PC-3 (cell line): ENCODE measurements around the gene LRRC8C. TPM values are rescaled to one million over a fixed set of nuclear protein-coding genes. Genes with fewer than 3 reads are reported as not detected.

Experiments
- ATAC-seq: fragments of 200-7000 bp; cut with Tn5 transposase; 2 replicates; pipeline ENCODE4 v1.9.1; 2020; ENCODE audit warnings: mild to moderate bottlenecking, moderate library complexity
- BruUV-seq: library from RNA; stranded (reverse); fragments of 400-500 nt; replicated peaks from 2 replicates; lab custom pipeline; 2021; lab: Mats Ljungman, UMichigan
- CTCF ChIA-PET: fragments of 300-600 bp; sonication (Branson Sonifier 250); formaldehyde crosslinking; loops from one replicate; lab custom pipeline; 2022; ENCODE audit warnings: antibody characterized with exemption; lab: Charles Lee
- POLR2A ChIA-PET: fragments of 300-600 bp; sonication (Branson Sonifier 250); formaldehyde crosslinking; loops from one replicate; lab custom pipeline; 2022; ENCODE audit warnings: antibody characterized with exemption; ENCODE audit not compliant: unreplicated experiment; lab: Charles Lee
- DNase-seq: peaks from one replicate; pipeline ENCODE4 v3.0.0-alpha.2; 2015
- H2AFZ ChIP-seq: fragments of 300-600 bp; sonication (generic); 2 replicates; pipeline ENCODE4 v1.6.0; 2016; ENCODE audit warnings: antibody characterized with exemption, low read length
- H3F3A ChIP-seq: fragments of 300-600 bp; sonication (generic); one replicate; pipeline ENCODE4 v1.6.0; 2017; ENCODE audit warnings: antibody characterized with exemption, low read length, control low read depth, mild to moderate bottlenecking; ENCODE audit not compliant: unreplicated experiment
- H3K27ac ChIP-seq: fragments of 300-600 bp; sonication (generic); 2 replicates; pipeline ENCODE4 v1.5.1; 2016; ENCODE audit warnings: mild to moderate bottlenecking, low read length
- H3K27me3 ChIP-seq: fragments of 300-600 bp; sonication (generic); 2 replicates; pipeline ENCODE4 v1.6.1; 2016; ENCODE audit warnings: low read length, mixed read lengths
- H3K36me3 ChIP-seq: fragments of 300-600 bp; sonication (generic); 2 replicates; pipeline ENCODE4 v1.6.1; 2016; ENCODE audit warnings: low read depth, mixed run types, low read length, mixed read lengths
- H3K4me1 ChIP-seq: fragments of 300-600 bp; sonication (generic); 2 replicates; pipeline ENCODE4 v1.5.1; 2016; ENCODE audit warnings: low read length; ENCODE audit not compliant: insufficient read depth
- H3K4me2 ChIP-seq: fragments of 300-600 bp; sonication (generic); 2 replicates; pipeline ENCODE4 v1.6.0; 2016; ENCODE audit warnings: low read length
- H3K4me3 ChIP-seq: fragments of 300-600 bp; sonication (generic); 2 replicates; pipeline ENCODE4 v1.5.1; 2016; ENCODE audit warnings: mild to moderate bottlenecking, low read length, mixed read lengths
- H3K79me2 ChIP-seq: fragments of 300-600 bp; sonication (generic); 2 replicates; pipeline ENCODE4 v1.6.1; 2017; ENCODE audit warnings: low read length, mixed read lengths
- H3K9ac ChIP-seq: fragments of 300-600 bp; sonication (generic); 2 replicates; pipeline ENCODE4 v1.6.0; 2016; ENCODE audit warnings: mild to moderate bottlenecking, low read length
- H3K9me2 ChIP-seq: fragments of 300-600 bp; sonication (generic); replicated peaks from 2 replicates; pipeline ENCODE4 v1.6.1; 2016; ENCODE audit warnings: mixed run types, low read length, mixed read lengths
- H3K9me3 ChIP-seq: fragments of 300-600 bp; sonication (generic); 2 replicates; pipeline ENCODE4 v1.6.1; 2016; ENCODE audit warnings: low read length, mixed read lengths
- H4K20me1 ChIP-seq: fragments of 300-600 bp; sonication (generic); 2 replicates; pipeline ENCODE4 v1.6.1; 2016; ENCODE audit warnings: low read length, mixed read lengths
- EZH2 ChIP-seq: fragments of 300-600 bp; sonication (generic); IDR thresholded peaks from one replicate; pipeline ENCODE4 v1.6.1; 2017; ENCODE audit warnings: antibody characterized with exemption, mild to moderate bottlenecking, low read length; ENCODE audit not compliant: unreplicated experiment
- EZH2phosphoT487 ChIP-seq: fragments of 300-600 bp; sonication (generic); IDR thresholded peaks from 2 replicates; pipeline ENCODE4 v1.6.1; 2018; ENCODE audit warnings: mild to moderate bottlenecking, antibody characterized with exemption, low read length, borderline replicate concordance
- intact Hi-C: fragments of 100-400 bp; cut with micrococcal nuclease; formaldehyde crosslinking; loops from 2 replicates; pipeline ENCODE4 v1.9.0; 2023
- total RNA-seq: library from RNA; depleted of rRNA; stranded (reverse); fragments of >200 nt; gene quantifications from 2 replicates; pipeline ENCODE4 v1.2.3, GENCODE V29; 2014
- TF ChIP-seq, protein P1 (sequence below): fragments of 300-600 bp; sonication (generic); conservative IDR thresholded peaks from 2 replicates; pipeline ENCODE4 v1.5.1; 2017; ENCODE audit warnings: antibody characterized with exemption, low read depth, mild to moderate bottlenecking, low read length

Gene LRRC8C
- total RNA-seq, 1 experiment from 2014 or later, result 4.3 TPM

DNA sequence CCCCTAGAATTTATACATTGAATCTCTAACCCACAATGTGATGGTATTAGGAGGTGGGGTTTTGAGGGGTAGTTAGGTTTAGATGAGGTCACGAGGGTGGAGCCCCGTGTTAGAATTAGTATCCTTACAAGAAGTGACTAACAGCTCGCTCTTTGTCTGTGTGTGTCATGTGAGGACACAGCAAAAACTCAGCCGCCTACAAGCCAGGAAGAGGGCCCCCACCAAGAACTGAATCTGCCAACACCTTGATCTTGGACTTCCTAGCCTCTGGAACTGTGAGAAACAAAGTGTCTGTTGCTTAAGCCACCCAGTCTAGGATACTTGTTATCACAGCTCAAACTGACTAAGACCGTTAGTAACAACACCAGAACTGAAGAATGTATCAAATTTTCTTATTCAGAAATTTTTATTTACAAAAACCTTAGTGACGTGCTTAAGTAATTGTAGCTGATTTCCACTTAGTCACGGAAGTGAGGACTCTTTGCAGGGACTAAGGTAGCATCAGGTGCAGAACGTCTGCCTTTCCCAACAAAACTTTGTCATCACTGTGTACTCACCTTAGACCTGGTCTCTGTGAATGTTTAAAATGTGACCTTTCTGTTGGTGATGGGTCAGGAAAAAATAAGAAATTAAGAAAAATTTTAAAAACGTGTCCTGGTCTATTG, 24.5 kb upstream of the LRRC8C start:
- no peak overlapping the region for H2AFZ ChIP-seq
- H3F3A ChIP-seq, result no peaks in the 10 kb centered on the region
- H3K27me3 ChIP-seq, result no peaks in the 10 kb centered on the region
- TF ChIP-seq, protein P1, sequence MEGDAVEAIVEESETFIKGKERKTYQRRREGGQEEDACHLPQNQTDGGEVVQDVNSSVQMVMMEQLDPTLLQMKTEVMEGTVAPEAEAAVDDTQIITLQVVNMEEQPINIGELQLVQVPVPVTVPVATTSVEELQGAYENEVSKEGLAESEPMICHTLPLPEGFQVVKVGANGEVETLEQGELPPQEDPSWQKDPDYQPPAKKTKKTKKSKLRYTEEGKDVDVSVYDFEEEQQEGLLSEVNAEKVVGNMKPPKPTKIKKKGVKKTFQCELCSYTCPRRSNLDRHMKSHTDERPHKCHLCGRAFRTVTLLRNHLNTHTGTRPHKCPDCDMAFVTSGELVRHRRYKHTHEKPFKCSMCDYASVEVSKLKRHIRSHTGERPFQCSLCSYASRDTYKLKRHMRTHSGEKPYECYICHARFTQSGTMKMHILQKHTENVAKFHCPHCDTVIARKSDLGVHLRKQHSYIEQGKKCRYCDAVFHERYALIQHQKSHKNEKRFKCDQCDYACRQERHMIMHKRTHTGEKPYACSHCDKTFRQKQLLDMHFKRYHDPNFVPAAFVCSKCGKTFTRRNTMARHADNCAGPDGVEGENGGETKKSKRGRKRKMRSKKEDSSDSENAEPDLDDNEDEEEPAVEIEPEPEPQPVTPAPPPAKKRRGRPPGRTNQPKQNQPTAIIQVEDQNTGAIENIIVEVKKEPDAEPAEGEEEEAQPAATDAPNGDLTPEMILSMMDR, result no peak
- TF ChIP-seq EZH2 (no peak), EZH2phosphoT487 (no peak)
- ATAC-seq (no peak), DNase-seq (no peak)
- no peaks in the 10 kb centered on the region for H3K9me3 ChIP-seq
- H3K4me1 ChIP-seq, result peaks cover 26% of the 10 kb centered on the region
- no peaks in the 10 kb centered on the region for H3K79me2 ChIP-seq
- intact Hi-C loops, result no loop called here
- no peak overlapping the region for H3K27ac ChIP-seq
- POLR2A ChIA-PET, result no interaction called here
- no peaks in the 10 kb centered on the region for H3K9me2 ChIP-seq
- no peak overlapping the region for H3K9ac ChIP-seq
- no TSS peak for BruUV-seq
- H3K4me3 ChIP-seq, result no peak overlapping the region
- CTCF ChIA-PET, result no interaction called here
- H3K36me3 ChIP-seq, result no peaks in the 10 kb centered on the region
- no peaks in the 10 kb centered on the region for H4K20me1 ChIP-seq
- H3K4me2 ChIP-seq, result no peak overlapping the region

DNA sequence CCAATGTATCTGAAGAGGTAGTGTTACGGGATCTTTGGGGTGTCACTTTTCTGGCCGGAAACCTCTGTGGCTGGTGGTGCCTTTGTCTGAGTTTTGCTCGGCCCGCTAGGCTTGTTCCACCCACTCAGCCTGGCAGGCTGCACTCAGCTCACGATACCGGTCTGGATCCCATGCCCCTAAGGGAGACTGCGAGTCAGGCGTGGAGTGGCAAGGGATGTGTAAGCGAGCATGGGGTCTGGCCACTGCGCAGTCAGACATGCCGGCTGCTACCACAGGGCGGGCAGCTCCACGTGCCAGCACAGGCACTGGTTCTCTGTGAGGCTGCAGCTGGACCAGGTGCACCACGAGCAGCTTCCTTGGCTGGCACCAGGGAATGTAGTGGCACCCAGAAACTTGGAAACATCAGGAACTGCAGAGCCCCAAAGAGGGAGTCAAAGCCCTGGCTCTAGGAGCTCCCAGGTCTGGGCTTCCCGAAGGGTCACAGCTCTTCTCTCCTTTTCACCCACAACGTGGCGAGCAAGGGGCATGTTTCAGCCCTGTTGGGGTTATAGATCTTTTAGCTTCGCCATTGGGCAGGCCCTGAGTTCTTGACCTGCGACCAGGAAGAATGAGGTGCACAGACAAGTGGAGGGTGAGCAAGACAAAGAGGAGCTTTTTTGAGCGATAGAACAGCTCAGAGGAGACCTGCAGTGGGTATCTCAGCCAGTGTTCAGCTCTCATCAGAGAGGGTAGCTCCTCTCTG, 23.8 kb upstream of the LRRC8C start:
- no peak for DNase-seq
- no peak overlapping the region for H2AFZ ChIP-seq
- H3K27ac ChIP-seq, result no peak overlapping the region
- no peaks in the 10 kb centered on the region for H3F3A ChIP-seq
- H3K9me2 ChIP-seq, result no peaks in the 10 kb centered on the region
- TF ChIP-seq EZH2 (no peak), EZH2phosphoT487 (no peak)
- TF ChIP-seq, protein P1, result no peak
- no peaks in the 10 kb centered on the region for H3K79me2 ChIP-seq
- no peaks in the 10 kb centered on the region for H3K9me3 ChIP-seq
- POLR2A ChIA-PET, result no interaction called here
- CTCF ChIA-PET, result no interaction called here
- H3K4me3 ChIP-seq, result no peak overlapping the region
- no peak overlapping the region for H3K4me2 ChIP-seq
- no peak for ATAC-seq
- H3K27me3 ChIP-seq, result no peaks in the 10 kb centered on the region
- H3K36me3 ChIP-seq, result no peaks in the 10 kb centered on the region
- H3K9ac ChIP-seq, result no peak overlapping the region
- H4K20me1 ChIP-seq, result no peaks in the 10 kb centered on the region
- peaks cover 19% of the 10 kb centered on the region for H3K4me1 ChIP-seq
- no TSS peak for BruUV-seq
- intact Hi-C loops, result no loop called here
